ENCODE measurements around the gene CELSR2.

DNA sequence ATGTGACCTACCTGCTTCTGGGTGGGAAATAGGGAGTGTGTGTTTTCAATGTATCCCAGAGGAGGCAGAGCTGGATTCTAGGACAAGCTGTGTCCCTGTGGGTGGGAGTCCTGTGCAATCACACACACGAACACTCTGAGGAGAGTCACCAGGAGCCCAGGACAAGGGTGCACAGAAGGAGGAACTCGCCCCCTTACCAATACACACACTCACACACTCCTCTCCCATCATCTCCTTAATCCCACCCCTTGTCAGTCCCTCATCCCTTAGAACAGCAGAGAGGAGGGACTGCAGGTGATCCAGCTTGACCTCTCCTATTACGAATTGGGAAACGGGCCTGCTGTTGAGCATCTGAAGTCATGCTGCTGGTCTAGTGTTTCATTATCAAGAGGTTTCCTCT lies 65.9 kb downstream of the CELSR2 start:
- TF ChIP-seq, protein P1, sequence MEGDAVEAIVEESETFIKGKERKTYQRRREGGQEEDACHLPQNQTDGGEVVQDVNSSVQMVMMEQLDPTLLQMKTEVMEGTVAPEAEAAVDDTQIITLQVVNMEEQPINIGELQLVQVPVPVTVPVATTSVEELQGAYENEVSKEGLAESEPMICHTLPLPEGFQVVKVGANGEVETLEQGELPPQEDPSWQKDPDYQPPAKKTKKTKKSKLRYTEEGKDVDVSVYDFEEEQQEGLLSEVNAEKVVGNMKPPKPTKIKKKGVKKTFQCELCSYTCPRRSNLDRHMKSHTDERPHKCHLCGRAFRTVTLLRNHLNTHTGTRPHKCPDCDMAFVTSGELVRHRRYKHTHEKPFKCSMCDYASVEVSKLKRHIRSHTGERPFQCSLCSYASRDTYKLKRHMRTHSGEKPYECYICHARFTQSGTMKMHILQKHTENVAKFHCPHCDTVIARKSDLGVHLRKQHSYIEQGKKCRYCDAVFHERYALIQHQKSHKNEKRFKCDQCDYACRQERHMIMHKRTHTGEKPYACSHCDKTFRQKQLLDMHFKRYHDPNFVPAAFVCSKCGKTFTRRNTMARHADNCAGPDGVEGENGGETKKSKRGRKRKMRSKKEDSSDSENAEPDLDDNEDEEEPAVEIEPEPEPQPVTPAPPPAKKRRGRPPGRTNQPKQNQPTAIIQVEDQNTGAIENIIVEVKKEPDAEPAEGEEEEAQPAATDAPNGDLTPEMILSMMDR (IDR thresholded peaks at IDR 0.05), result no peak
- no peak for TF ChIP-seq POLR2A (IDR thresholded peaks at IDR 0.05)

Data from uterus (tissue), 2 donors.